Measurements from ENCODE around the gene ZNF112. TPM values are rescaled to one million over a fixed set of nuclear protein-coding genes. Genes with fewer than 3 reads are reported as not detected.
"Not testable (repeated sequence)": the region's sequence is repeated elsewhere in the genome, so short reads cannot be mapped to it uniquely, and the experiment has no call there.

Gene ZNF112
- 1 to 10 TPM in 3 of 4 donors, under 1 TPM in 1; 0.83 to 5.9 (median 2.6) TPM for total RNA-seq

DNA sequence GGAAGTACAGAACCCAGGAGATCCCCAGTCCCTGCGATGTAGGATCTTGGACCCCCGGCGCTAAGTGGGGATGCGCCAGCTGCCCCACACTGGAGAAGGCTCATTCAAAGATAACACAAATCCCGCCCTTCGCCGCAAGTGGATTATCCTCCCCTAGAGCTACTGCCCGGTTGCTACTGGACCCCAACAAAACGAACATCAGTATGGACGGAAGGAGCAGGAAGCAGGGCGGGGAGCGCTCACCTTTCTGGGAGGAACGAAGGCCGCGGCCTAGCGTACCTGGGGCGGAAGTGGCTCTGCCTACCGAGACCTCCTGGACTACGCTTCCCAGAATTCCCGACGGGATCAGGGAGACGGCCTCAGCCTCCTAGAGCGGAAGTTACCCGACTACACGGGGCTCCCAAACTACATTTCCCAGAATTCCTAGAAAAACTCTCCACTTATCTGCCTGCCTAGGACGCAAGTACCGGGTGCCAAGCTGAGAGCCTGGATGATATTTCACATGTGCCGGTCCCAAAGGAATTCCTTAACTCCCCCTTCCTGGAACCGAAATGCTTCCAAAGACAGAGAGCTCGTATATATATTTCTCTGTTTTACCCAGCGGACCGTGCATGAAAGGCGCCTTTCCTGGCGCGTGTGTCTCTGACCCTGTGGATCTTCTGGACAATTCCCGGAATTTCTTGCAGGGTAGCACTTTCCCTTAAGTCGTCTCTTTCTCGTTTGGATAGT, at the start of gene ZNF112:
Gene ZNF112, minus strand, starts transcription at position 298 of the 729 bp plus-strand sequence. CDS start 16,141 bp downstream, outside the sequence.
- DNase-seq: no peak
- H3K9me3 ChIP-seq: peaks cover 0 to 10% (median 4%) of the 10 kb centered on the region in 3 donors
- 3 to 6% methylated on average over 22 to 25 of the region's 38 CpGs for WGBS, 2 donors
- H3K4me3 ChIP-seq: peak within 1 kb of the TSS; percentile 47 to 78 (median 57)
- H3K27ac ChIP-seq: peak within 1 kb of the TSS; percentile 66 to 73 (median 68)
- no peaks in the 10 kb centered on the region for H3K36me3 ChIP-seq
- intact Hi-C loops (cut with DNase I): no loop called here
- TF ChIP-seq, protein P1, sequence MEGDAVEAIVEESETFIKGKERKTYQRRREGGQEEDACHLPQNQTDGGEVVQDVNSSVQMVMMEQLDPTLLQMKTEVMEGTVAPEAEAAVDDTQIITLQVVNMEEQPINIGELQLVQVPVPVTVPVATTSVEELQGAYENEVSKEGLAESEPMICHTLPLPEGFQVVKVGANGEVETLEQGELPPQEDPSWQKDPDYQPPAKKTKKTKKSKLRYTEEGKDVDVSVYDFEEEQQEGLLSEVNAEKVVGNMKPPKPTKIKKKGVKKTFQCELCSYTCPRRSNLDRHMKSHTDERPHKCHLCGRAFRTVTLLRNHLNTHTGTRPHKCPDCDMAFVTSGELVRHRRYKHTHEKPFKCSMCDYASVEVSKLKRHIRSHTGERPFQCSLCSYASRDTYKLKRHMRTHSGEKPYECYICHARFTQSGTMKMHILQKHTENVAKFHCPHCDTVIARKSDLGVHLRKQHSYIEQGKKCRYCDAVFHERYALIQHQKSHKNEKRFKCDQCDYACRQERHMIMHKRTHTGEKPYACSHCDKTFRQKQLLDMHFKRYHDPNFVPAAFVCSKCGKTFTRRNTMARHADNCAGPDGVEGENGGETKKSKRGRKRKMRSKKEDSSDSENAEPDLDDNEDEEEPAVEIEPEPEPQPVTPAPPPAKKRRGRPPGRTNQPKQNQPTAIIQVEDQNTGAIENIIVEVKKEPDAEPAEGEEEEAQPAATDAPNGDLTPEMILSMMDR (IDR thresholded peaks at IDR 0.05): no peak
- TF ChIP-seq POLR2A (IDR thresholded peaks at IDR 0.05): no peak
- H3K27me3 ChIP-seq: peaks cover 0 to 3% (median 0%) of the 10 kb centered on the region in 4 donors
- peaks cover 0 to 12% (median 4%) of the 10 kb centered on the region in 3 donors for H3K4me1 ChIP-seq

DNA sequence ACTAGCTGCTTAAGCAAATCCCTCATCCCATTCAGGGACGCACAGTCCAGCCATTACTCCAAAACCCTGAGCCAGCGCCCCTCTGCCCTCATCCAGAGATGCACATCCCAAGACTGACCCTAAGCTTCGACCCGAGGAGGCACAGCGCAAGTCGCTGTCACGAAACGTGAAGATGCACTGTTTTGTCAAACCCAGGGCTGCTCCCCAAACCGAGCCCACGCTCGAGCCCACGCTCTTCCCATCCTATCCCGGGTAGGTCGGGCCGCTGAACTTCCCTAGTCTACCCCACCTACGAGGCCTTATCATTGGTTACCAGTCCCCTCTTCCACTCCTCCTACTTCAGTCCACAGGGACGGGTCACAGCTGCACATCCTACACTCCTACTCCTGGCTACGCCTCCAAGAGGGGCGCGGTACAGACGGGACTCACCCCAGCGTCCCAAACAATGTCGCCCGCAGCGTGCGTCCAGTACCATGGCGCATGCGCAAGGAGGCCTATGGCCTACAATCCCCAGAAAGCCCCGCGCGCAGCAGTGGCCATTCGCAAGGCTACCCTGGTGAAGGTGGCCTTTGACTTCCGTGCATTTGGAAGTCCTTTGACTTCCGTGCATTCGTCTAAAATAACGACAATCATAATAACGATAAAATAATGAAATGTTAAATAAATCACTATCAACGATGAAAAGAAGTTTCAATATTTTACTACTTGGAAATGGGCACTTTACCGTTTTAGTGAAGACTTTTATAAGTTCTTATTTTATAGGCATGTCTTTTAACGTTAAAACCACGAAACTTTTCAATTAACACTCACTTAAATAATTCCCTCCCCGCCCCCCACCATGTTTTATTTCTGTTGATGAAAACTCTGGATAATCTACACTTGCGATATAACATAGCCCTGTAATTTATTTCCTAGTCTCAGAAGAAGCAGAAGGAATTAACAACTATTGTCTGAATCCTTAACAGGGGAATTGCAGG, 44.9 kb upstream of the ZNF112 start, which contains the start of gene ZNF285:
Gene ZNF285, minus strand, starts transcription at position 470 of the 977 bp plus-strand sequence. CDS start 4,395 bp downstream, outside the sequence.
- H3K9me3 ChIP-seq: peaks cover 0 to 46% (median 0%) of the 10 kb centered on the region in 3 donors
- H3K27ac ChIP-seq: peak within 1 kb of the TSS in 2 of 4 donors; percentile 30 to 42
- intact Hi-C loops (cut with DNase I): no loop called here
- 9 to 12% methylated on average over 27 to 34 of the region's 43 CpGs for WGBS, 2 donors
- H3K4me1 ChIP-seq: peaks cover 0 to 14% (median 0%) of the 10 kb centered on the region in 3 donors
- TF ChIP-seq POLR2A (IDR thresholded peaks at IDR 0.05): no peak
- TF ChIP-seq, protein P1 (IDR thresholded peaks at IDR 0.05): no peak
- peaks cover 0 to 3% (median 0%) of the 10 kb centered on the region in 3 donors for H3K36me3 ChIP-seq
- H3K4me3 ChIP-seq: peak within 1 kb of the TSS; percentile 32 to 67 (median 56)
- H3K27me3 ChIP-seq: no peaks in the 10 kb centered on the region
- DNase-seq: no peak

DNA sequence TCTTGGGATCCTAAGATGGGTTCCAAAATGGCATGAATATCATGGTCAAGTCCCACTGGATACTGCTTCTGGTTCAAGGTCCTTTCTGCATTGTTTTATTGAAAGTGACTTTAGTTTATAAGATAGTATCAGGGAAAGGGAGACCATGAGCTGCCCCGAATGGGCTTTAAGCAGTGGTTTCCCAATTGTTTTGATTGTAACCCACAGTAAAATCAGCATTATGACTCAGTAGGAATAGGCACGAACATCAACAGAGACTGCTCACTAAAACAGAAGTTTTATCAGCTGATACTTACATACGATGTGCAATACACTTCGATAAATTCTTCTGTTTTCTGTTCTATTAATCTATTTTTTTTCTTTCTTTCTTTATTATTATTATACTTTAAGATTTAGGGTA, 32.8 kb upstream of the ZNF112 start:
- H3K27me3 ChIP-seq; DNase-seq; intact Hi-C loops (cut with DNase I); H3K27ac ChIP-seq; H3K4me1 ChIP-seq; H3K4me3 ChIP-seq: not testable (repeated sequence)
- peaks cover 0 to 55% (median 10%) of the 10 kb centered on the region in 3 donors for H3K9me3 ChIP-seq
- WGBS, 2 donors: 87 to 90% methylated on average over 4 of the region's 4 CpGs
- peaks cover 0 to 55% (median 0%) of the 10 kb centered on the region in 3 donors for H3K36me3 ChIP-seq

DNA sequence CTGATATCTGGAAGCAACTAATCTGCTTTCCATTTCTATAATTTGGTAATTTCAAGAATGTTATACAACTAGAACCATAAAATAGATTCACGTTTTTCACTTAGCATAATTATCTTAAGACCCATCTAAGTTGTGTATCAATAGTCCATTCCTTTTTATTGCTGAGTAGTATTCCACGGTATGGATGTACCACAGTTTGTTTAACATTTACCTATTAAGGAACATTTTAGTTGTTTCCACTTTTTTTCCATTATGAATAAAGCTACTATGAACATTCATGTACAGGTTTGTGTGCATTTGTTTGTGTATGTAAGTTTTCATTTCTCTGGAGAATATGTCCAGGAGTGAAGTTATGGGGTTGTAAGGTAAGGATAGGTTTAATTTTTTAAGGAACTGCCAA, 18.3 kb upstream of the ZNF112 start:
- 48 to 53% methylated on average over 2 of the region's 2 CpGs for WGBS, 2 donors
- Histone ChIP-seq H3K27me3 (no peaks in the 10 kb centered on the region), H3K27ac (no peak overlapping the region), H3K9me3 (peaks cover 0 to 30% (median 8%) of the 10 kb centered on the region in 3 donors), H3K4me1 (no peaks in the 10 kb centered on the region), H3K36me3 (no peaks in the 10 kb centered on the region), H3K4me3 (no peak overlapping the region)
- intact Hi-C loops (cut with DNase I): no loop called here
- no peak for DNase-seq
- TF ChIP-seq, protein P1 (IDR thresholded peaks at IDR 0.05): no peak
- no peak for TF ChIP-seq POLR2A (IDR thresholded peaks at IDR 0.05)

DNA sequence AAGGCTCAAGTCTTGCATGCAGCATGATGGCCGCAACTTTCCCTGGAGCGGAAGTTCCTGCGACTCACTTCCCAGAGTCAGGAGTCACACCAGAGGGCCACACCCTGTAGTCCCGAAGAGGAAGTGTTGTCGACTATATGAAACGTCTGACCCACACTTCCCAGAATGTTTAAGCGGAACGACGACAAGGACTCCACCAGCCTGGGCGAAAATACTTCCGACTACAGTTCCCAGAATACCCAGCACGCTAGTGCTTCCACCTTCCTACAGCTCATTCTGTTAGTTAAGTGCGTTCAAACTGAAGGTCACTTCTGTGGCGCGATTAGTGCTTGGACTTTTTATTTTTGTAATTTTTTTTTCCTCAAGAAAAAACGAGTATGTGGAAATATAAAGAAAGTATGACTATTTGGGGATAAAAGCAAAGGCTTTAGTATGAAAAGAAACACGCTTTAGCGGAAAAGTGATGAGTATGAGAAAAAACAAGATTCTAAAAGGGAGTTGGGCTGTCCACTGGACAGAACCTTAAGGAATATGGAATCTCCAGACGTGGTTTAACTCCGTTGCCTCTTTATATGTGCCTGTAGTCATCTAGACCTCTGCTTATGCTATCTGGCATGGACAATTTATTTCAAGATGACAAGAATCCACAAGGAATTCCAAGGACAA, 15.5 kb upstream of the ZNF112 start:
- TF ChIP-seq POLR2A (IDR thresholded peaks at IDR 0.05): no peak
- TF ChIP-seq, protein P1 (IDR thresholded peaks at IDR 0.05): no peak
- Histone ChIP-seq H3K27ac (no peak overlapping the region), H3K27me3 (no peaks in the 10 kb centered on the region), H3K4me3 (no peak overlapping the region), H3K4me1 (no peaks in the 10 kb centered on the region), H3K36me3 (no peaks in the 10 kb centered on the region), H3K9me3 (peaks cover 0 to 29% (median 8%) of the 10 kb centered on the region in 3 donors)
- 55 to 69% methylated on average over 17 to 20 of the region's 20 CpGs for WGBS, 2 donors
- no peak for DNase-seq
- intact Hi-C loops (cut with DNase I): no loop called here
